Liver (tissue), 9 donors: Measurements from ENCODE around the gene RPS26. TPM values are rescaled to one million over a fixed set of nuclear protein-coding genes. Genes with fewer than 3 reads are reported as not detected.
"Not testable (repeated sequence)": the region's sequence is repeated elsewhere in the genome, so short reads cannot be mapped to it uniquely, and the experiment has no call there.

Source experiments
- DNase-seq: peaks from one replicate; pipeline ENCODE4 v3.0.0-alpha.2; 2017; ENCODE audit warnings: low spot score
- H3K27ac ChIP-seq, 2 donors: one replicate each; pipeline ENCODE4 v1.7.0; 2013; ENCODE audit warnings: inconsistent platforms in 2 of 2, low read length in 2 of 2, control low read depth in 1 of 2, low read depth in 1 of 2, mild to moderate bottlenecking in 1 of 2
- H3K27me3 ChIP-seq, 4 donors: one replicate each; pipeline versions ENCODE4 v1.6.1 to v1.7.0; 2013; ENCODE audit warnings: low read length in 3 of 4, inconsistent platforms in 1 of 4, mild to moderate bottlenecking in 1 of 4, moderate library complexity in 1 of 4; ENCODE audit not compliant: control insufficient read depth in 4 of 4, insufficient read depth in 4 of 4
- H3K36me3 ChIP-seq, 4 donors: one replicate each; pipeline versions ENCODE4 v1.6.1 to v1.7.0; 2013; ENCODE audit warnings: low read length in 3 of 4, mild to moderate bottlenecking in 3 of 4, low read depth in 1 of 4, moderate library complexity in 1 of 4; ENCODE audit not compliant: control insufficient read depth in 4 of 4, insufficient read depth in 3 of 4
- H3K4me1 ChIP-seq, 4 donors: one replicate each; pipeline versions ENCODE4 v1.6.1 to v1.7.0; 2013; ENCODE audit warnings: low read length in 3 of 4, mild to moderate bottlenecking in 3 of 4, moderate library complexity in 1 of 4; ENCODE audit not compliant: control insufficient read depth in 4 of 4, insufficient read depth in 4 of 4
- H3K4me3 ChIP-seq, 3 donors: one replicate each; pipeline versions ENCODE4 v1.6.1 to v1.7.0; 2013; ENCODE audit warnings: low read length in 3 of 3, control low read depth in 1 of 3, low read depth in 1 of 3, mild to moderate bottlenecking in 1 of 3
- H3K9ac ChIP-seq, 2 donors: one replicate each; pipeline ENCODE4 v1.7.0; 2013; ENCODE audit warnings: low read length in 2 of 2, mild to moderate bottlenecking in 2 of 2, moderate library complexity in 2 of 2, control low read depth in 1 of 2, low read depth in 1 of 2
- H3K9me3 ChIP-seq, 4 donors: one replicate each; pipeline versions ENCODE4 v1.6.1 to v1.7.0; 2013; ENCODE audit warnings: low read length in 3 of 4; ENCODE audit not compliant: control insufficient read depth in 4 of 4
- ATF3 ChIP-seq: IDR thresholded peaks from 2 replicates; pipeline ENCODE4 v1.6.1; 2016; ENCODE audit warnings: antibody characterized with exemption
- CTCF ChIP-seq: fragments of 150-350 bp; IDR thresholded peaks from 2 replicates; pipeline ENCODE4 v1.5.1; 2017; ENCODE audit warnings: improper control_type of control experiment, low read depth, low read length; ENCODE audit not compliant: missing input control
- FOXA1 ChIP-seq: IDR thresholded peaks from 2 replicates; pipeline ENCODE4 v1.6.1; 2016; ENCODE audit warnings: antibody characterized with exemption
- FOXA2 ChIP-seq: IDR thresholded peaks from 2 replicates; pipeline ENCODE4 v1.6.1; 2016; ENCODE audit warnings: antibody characterized with exemption
- HNF4A ChIP-seq, 2 donors: conservative IDR thresholded peaks; 2 replicates each; pipeline ENCODE4 v1.6.1; 2016; ENCODE audit warnings: antibody characterized with exemption in 2 of 2, mild to moderate bottlenecking in 2 of 2
- RAD21 ChIP-seq, 2 donors: IDR thresholded peaks; 2 replicates each; pipeline ENCODE4 v1.6.1; 2016; ENCODE audit warnings: antibody characterized with exemption in 2 of 2, mild to moderate bottlenecking in 2 of 2
- RXRA ChIP-seq, 2 donors: IDR thresholded peaks; 2 replicates each; pipeline ENCODE4 v1.6.1; 2017 to 2018; ENCODE audit warnings: antibody characterized with exemption in 2 of 2, mild to moderate bottlenecking in 1 of 2
- SP1 ChIP-seq: IDR thresholded peaks from 2 replicates; pipeline ENCODE4 v1.6.1; 2018; ENCODE audit warnings: antibody characterized with exemption, mild to moderate bottlenecking
- YY1 ChIP-seq: IDR thresholded peaks from 2 replicates; pipeline ENCODE4 v1.6.1; 2016; ENCODE audit warnings: antibody characterized with exemption, mild to moderate bottlenecking
- WGBS: extraction: QIAGEN DNeasy Blood & Tissue Kit; methylation state at CpG from one replicate; pipeline ENCODE4 v1.1.7; 2013; 5-methylcytosine and 5-hydroxymethylcytosine counted together
- polyA plus RNA-seq, 2 donors: library from polyadenylated mRNA; stranded (reverse) in 1 of 2; unstranded in 1 of 2; fragments of 200-250 nt in 1 of 2; fragments of >200 nt in 1 of 2; fragmentation: Nextera tagmentation in 1 of 2; extraction: Ambion mirVana in 1 of 2; gene quantifications; one replicate each; pipeline versions ENCODE4 v1.2.1 to v1.2.3, GENCODE V29; 2013 to 2015
- total RNA-seq, 2 donors: library from RNA; depleted of rRNA; stranded (reverse); fragments of >200 nt; gene quantifications; one replicate each; pipeline ENCODE4 v1.2.3, GENCODE V29; 2014
- TF ChIP-seq, protein P1 (sequence below): IDR thresholded peaks from 2 replicates; pipeline ENCODE4 v1.6.1; 2016; ENCODE audit warnings: antibody characterized with exemption
- TF ChIP-seq, protein P2 (sequence below): IDR thresholded peaks from 2 replicates; pipeline ENCODE4 v1.6.1; 2016; ENCODE audit warnings: antibody characterized with exemption, mild to moderate bottlenecking
- donor health status: healthy.
- donor health status: healthy.
- donor health status: healthy.
- donor health status: healthy.
- donor health status: healthy.

RPS26 gene
- total and polyA plus RNA-seq, 4 donors = 62.2 to 402 (median 219) TPM

GRCh38 chr12:56040963-56041551 lies 661 bp upstream of the RPS26 start:
- 36% methylated on average over 14 of the region's 14 CpGs for WGBS
- Histone ChIP-seq H3K9me3 (no peaks in the 10 kb centered on the region), H3K9ac (peak overlapping the region; percentile 28 to 75), H3K36me3 (peaks cover 4 to 24% (median 16%) of the 10 kb centered on the region in 4 donors), H3K27ac (peak overlapping the region; percentile 11 to 100), H3K4me1 (peaks cover 2 to 41% (median 29%) of the 10 kb centered on the region in 4 donors), H3K27me3 (no peaks in the 10 kb centered on the region), H3K4me3 (peak overlapping the region; percentile 36 to 99 (median 80))
- DNase-seq = no peak
- peak; percentile 5 for TF ChIP-seq ATF3
- peak in 1 of 2 donors; percentile 11 for TF ChIP-seq HNF4A (conservative IDR thresholded peaks at IDR 0.05)
- TF ChIP-seq YY1 = no peak

- Histone ChIP-seq H3K27ac (peak overlapping the region; percentile 99 to 100), H3K9ac (peak overlapping the region; percentile 96 to 98), H3K4me3 (peak overlapping the region; percentile 80 to 100 (median 99)), H3K36me3 (peaks cover 4 to 24% (median 16%) of the 10 kb centered on the region in 4 donors), H3K4me1 (peaks cover 2 to 34% (median 24%) of the 10 kb centered on the region in 4 donors)
- not testable (repeated sequence) for H3K9me3 ChIP-seq, DNase-seq, H3K27me3 ChIP-seq
- WGBS = 2% methylated on average over 20 of the region's 20 CpGs
Observed at GRCh38 chr12:56042430-56042813, 704 bp downstream of the RPS26 start.

- WGBS = 24% methylated on average over 9 of the region's 9 CpGs
- Histone ChIP-seq H3K27ac (peak overlapping the region in 1 of 2 donors; percentile 100), H3K36me3 (peaks cover 4 to 24% (median 16%) of the 10 kb centered on the region in 4 donors), H3K4me1 (peaks cover 0 to 30% (median 22%) of the 10 kb centered on the region in 4 donors), H3K27me3 (no peaks in the 10 kb centered on the region), H3K9ac (peak overlapping the region; percentile 96 to 98), H3K4me3 (peak overlapping the region; percentile 80 to 100 (median 99)), H3K9me3 (no peaks in the 10 kb centered on the region)
- TF ChIP-seq FOXA2 (no peak), HNF4A (conservative IDR thresholded peaks at IDR 0.05) (no peak), SP1 (no peak), RXRA (IDR thresholded peaks at IDR 0.05) (no peak), ATF3 (no peak), RAD21 (IDR thresholded peaks at IDR 0.05) (no peak), YY1 (no peak), FOXA1 (no peak), CTCF (no peak)
- TF ChIP-seq, protein P1, sequence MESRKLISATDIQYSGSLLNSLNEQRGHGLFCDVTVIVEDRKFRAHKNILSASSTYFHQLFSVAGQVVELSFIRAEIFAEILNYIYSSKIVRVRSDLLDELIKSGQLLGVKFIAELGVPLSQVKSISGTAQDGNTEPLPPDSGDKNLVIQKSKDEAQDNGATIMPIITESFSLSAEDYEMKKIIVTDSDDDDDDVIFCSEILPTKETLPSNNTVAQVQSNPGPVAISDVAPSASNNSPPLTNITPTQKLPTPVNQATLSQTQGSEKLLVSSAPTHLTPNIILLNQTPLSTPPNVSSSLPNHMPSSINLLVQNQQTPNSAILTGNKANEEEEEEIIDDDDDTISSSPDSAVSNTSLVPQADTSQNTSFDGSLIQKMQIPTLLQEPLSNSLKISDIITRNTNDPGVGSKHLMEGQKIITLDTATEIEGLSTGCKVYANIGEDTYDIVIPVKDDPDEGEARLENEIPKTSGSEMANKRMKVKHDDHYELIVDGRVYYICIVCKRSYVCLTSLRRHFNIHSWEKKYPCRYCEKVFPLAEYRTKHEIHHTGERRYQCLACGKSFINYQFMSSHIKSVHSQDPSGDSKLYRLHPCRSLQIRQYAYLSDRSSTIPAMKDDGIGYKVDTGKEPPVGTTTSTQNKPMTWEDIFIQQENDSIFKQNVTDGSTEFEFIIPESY = no peak
- TF ChIP-seq, protein P2, sequence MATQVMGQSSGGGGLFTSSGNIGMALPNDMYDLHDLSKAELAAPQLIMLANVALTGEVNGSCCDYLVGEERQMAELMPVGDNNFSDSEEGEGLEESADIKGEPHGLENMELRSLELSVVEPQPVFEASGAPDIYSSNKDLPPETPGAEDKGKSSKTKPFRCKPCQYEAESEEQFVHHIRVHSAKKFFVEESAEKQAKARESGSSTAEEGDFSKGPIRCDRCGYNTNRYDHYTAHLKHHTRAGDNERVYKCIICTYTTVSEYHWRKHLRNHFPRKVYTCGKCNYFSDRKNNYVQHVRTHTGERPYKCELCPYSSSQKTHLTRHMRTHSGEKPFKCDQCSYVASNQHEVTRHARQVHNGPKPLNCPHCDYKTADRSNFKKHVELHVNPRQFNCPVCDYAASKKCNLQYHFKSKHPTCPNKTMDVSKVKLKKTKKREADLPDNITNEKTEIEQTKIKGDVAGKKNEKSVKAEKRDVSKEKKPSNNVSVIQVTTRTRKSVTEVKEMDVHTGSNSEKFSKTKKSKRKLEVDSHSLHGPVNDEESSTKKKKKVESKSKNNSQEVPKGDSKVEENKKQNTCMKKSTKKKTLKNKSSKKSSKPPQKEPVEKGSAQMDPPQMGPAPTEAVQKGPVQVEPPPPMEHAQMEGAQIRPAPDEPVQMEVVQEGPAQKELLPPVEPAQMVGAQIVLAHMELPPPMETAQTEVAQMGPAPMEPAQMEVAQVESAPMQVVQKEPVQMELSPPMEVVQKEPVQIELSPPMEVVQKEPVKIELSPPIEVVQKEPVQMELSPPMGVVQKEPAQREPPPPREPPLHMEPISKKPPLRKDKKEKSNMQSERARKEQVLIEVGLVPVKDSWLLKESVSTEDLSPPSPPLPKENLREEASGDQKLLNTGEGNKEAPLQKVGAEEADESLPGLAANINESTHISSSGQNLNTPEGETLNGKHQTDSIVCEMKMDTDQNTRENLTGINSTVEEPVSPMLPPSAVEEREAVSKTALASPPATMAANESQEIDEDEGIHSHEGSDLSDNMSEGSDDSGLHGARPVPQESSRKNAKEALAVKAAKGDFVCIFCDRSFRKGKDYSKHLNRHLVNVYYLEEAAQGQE = no peak
- DNase-seq = no peak
Observed at GRCh38 chr12:56042843-56043242, 1.1 kb downstream of the RPS26 start.
